Ascending aorta (tissue), 2 donors: ENCODE measurements around the gene KCNK1. TPM values are rescaled to one million over a fixed set of nuclear protein-coding genes. Genes with fewer than 3 reads are reported as not detected.

ENCODE experiments used
- DNase-seq, 2 donors: peaks; one replicate each; pipeline ENCODE4 v3.0.0-alpha.2; 2019; ENCODE audit warnings: low spot score in 2 of 2
- H3K27ac ChIP-seq, 2 donors: fragments of 200-600 bp; sonication (generic); one replicate each; pipeline ENCODE4 v1.5.1; 2016 to 2017; ENCODE audit warnings: mild to moderate bottlenecking in 1 of 2
- H3K27me3 ChIP-seq: fragments of 200-600 bp; sonication (generic); one replicate; pipeline ENCODE4 v1.5.1; 2017
- H3K36me3 ChIP-seq, 2 donors: fragments of 200-600 bp; sonication (generic); one replicate each; pipeline ENCODE4 v1.5.1; 2016
- H3K4me1 ChIP-seq, 2 donors: fragments of 200-600 bp; sonication (generic); one replicate each; pipeline ENCODE4 v1.5.1; 2016 to 2017; ENCODE audit warnings: mild to moderate bottlenecking in 1 of 2
- H3K4me3 ChIP-seq, 2 donors: fragments of 200-600 bp; sonication (generic); one replicate each; pipeline ENCODE4 v1.5.1; 2016 to 2017; ENCODE audit warnings: mild to moderate bottlenecking in 1 of 2
- H3K9me3 ChIP-seq, 2 donors: fragments of 200-600 bp; sonication (generic); one replicate each; pipeline ENCODE4 v1.5.1; 2016
- intact Hi-C: fragments of 100-400 bp; cut with DNase I; formaldehyde crosslinking; loops from one replicate; pipeline ENCODE4 v1.15.1; 2023
- total RNA-seq: library from RNA; depleted of rRNA; stranded (reverse); fragments of >200 nt; gene quantifications from one replicate; pipeline ENCODE4 v1.1.0, GENCODE V29; 2016
- TF ChIP-seq, protein P1 (sequence below), 3 experiments: fragments of 200-600 bp in 2 of 3; fragments of 450-650 bp in 1 of 3; sonication (generic) in 2 of 3; IDR thresholded peaks; one replicate each; pipeline ENCODE4 v1.5.1; 2016 to 2019; ENCODE audit warnings: antibody characterized with exemption in 3 of 3, mild to moderate bottlenecking in 1 of 3, moderate library complexity in 1 of 3

The KCNK1 gene
- total RNA-seq, 1 donor from 2014 or later, result 1.4 TPM

DNA sequence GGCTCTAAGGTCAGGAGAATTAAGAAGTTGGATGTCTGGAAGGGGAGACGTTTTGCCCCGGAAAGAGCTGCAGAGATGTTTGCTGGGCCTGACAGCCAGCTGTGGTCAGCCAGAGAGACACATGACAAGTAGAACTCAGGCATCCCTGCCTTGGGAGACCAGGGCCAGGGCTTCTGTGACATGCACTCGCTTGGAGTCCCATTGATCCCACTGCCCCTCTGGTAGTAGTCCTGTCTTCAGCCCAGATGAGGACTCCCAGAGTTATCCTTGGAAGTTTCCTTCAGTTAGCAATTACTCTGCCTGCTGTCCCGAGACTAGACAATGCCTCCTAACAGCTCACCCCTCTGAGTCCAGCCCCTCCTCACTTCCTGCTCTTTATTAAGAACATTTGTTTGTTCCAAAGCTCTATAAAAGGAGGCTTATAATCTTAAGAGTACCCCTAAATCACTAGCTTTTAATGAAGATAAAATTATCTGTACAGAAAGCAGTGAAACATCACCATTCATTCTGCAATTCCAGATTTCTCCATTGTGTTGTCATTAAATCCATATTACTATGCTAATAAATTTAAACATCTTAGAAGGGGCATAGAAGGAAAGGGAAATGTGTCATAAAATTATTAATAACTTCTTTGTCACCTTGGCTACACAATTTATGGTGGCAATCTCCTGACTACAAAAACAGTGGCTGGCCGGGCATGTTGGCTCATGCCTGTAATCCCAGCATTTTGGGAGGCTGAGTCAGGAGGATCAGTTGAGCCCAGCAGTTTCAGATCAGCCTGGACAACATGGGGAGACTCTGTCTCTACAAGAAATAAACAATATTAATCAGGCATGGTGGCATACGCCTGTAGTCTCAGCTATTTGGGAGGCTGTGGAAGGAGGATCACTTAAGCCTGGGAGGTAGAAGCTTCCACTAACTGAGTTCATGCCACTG is 94.2 kb downstream of the KCNK1 start:
- Histone ChIP-seq H3K9me3 (no peaks in the 10 kb centered on the region), H3K4me3 (no peak overlapping the region), H3K36me3 (no peaks in the 10 kb centered on the region), H3K27me3 (no peaks in the 10 kb centered on the region), H3K4me1 (peaks cover 5 to 8% of the 10 kb centered on the region in 2 donors), H3K27ac (peak overlapping the region in 1 of 2 donors; percentile 34)
- TF ChIP-seq, protein P1, sequence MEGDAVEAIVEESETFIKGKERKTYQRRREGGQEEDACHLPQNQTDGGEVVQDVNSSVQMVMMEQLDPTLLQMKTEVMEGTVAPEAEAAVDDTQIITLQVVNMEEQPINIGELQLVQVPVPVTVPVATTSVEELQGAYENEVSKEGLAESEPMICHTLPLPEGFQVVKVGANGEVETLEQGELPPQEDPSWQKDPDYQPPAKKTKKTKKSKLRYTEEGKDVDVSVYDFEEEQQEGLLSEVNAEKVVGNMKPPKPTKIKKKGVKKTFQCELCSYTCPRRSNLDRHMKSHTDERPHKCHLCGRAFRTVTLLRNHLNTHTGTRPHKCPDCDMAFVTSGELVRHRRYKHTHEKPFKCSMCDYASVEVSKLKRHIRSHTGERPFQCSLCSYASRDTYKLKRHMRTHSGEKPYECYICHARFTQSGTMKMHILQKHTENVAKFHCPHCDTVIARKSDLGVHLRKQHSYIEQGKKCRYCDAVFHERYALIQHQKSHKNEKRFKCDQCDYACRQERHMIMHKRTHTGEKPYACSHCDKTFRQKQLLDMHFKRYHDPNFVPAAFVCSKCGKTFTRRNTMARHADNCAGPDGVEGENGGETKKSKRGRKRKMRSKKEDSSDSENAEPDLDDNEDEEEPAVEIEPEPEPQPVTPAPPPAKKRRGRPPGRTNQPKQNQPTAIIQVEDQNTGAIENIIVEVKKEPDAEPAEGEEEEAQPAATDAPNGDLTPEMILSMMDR (IDR thresholded peaks at IDR 0.05), result no peak
- no peak for DNase-seq
- intact Hi-C loops, result loop anchor here (5.0 to 10.0 kb wide), 2 partner anchors 41 to 93 kb away; partner anchors contain the start of gene KCNK1

DNA sequence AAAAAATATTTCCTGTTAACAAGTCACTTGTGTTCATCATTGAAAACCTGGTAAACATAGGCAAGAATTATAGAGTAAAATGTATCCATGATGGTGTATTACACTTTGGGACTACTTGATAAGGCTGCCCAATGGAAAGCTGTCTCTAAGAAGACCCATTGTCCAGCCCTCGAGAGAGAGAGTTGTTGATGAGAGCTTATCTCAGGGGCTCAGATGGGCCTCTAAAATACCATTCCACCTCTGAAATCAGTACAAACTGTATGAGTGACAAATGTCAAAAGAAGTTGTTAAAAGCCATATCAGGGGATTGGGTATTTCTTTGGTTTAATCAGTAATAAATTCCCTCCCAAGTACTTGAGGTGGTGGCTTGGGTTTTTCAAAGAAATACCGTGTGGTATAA is 96.1 kb downstream of the KCNK1 start:
- no peak for DNase-seq

DNA sequence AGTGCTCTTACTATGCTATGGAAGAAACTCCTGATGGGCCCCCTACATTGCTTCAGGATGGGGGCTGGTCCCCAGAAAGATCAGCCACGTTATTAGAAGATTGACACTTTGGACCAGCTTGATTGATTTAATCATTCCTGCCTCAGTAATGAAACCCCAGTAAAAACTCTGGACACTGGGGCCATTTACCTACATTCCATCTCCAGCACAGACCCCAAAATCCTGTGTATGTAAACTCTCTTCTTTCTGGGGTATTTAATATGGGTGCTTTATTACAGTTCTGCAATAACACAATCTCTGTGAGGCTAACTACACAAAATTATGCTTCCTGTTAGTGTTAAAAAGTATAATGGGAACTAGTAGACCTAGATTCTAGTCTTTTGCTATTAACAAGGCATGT is 96.6 kb downstream of the KCNK1 start:
- Histone ChIP-seq H3K27ac (no peak overlapping the region), H3K4me3 (no peak overlapping the region), H3K36me3 (no peaks in the 10 kb centered on the region), H3K27me3 (no peaks in the 10 kb centered on the region), H3K9me3 (no peaks in the 10 kb centered on the region), H3K4me1 (peaks cover 5 to 8% of the 10 kb centered on the region in 2 donors)
- TF ChIP-seq, protein P1 (IDR thresholded peaks at IDR 0.05), result no peak
- DNase-seq, result no peak
- intact Hi-C loops, result no loop called here

More for the DNA sequence above, 96.1 kb downstream of the KCNK1 start:
- Histone ChIP-seq H3K36me3 (no peaks in the 10 kb centered on the region), H3K9me3 (no peaks in the 10 kb centered on the region), H3K4me1 (peaks cover 5 to 8% of the 10 kb centered on the region in 2 donors), H3K27me3 (no peaks in the 10 kb centered on the region), H3K27ac (no peak overlapping the region), H3K4me3 (no peak overlapping the region)
- intact Hi-C loops, result no loop called here
- TF ChIP-seq, protein P1 (IDR thresholded peaks at IDR 0.05), result no peak

DNA sequence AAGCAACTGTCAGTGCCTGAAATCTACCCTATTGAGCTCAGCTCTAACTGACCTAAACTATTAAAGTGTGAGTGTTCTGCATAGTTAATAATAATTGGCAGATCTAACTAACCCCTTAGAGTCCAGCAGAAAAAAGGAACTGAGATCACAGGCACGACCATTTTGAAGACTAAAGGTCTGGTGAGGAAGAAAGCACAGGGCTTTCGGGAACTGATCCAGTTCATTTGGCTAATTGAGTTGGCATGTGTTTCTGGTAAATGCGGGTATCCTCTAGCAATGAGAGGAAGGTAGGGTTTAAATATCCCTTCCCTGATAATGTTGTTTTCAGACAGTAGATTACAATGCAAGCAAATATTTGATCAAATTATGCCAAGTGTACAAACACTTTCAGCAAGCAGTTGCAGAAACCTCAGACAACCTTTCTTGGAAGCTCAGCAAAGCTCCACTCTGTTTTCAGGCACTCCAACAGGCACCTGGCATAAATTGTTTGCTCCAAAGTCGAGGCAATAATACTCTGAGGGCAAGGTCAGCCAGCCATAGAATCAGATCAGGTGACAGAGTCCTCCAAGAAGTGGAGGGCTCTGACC is 100.8 kb downstream of the KCNK1 start:
- Histone ChIP-seq H3K36me3 (no peaks in the 10 kb centered on the region), H3K27ac (no peak overlapping the region), H3K4me3 (no peak overlapping the region), H3K4me1 (no peaks in the 10 kb centered on the region), H3K27me3 (no peaks in the 10 kb centered on the region), H3K9me3 (no peaks in the 10 kb centered on the region)
- no peak for DNase-seq
- intact Hi-C loops, result no loop called here
- TF ChIP-seq, protein P1 (IDR thresholded peaks at IDR 0.05), result no peak

DNA sequence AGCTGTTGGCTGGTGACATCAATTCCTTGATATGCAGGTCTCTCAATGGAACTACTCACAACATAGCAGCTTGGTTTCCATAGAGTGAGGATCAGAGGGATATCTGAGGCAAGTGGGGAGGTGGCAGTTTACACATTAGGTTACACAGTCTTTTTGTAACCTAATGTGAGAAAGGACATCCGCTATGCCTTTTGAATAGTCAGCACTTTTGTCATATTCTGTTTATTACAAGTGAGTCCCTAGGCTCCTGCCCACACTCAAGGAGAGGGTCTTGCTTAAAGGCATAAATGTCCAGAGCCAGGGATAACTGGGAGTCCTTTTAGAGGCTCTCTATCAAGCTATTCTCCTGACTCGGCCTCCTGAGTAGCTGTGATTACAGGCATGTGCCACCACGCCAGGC is 104.2 kb downstream of the KCNK1 start:
- DNase-seq, result no peak
- no peaks in the 10 kb centered on the region for H3K27me3 ChIP-seq
- H3K4me3 ChIP-seq, result no peak overlapping the region
- H3K4me1 ChIP-seq, result no peaks in the 10 kb centered on the region
- H3K9me3 ChIP-seq, result no peaks in the 10 kb centered on the region
- no peak overlapping the region for H3K27ac ChIP-seq
- H3K36me3 ChIP-seq, result no peaks in the 10 kb centered on the region
- TF ChIP-seq, protein P1 (IDR thresholded peaks at IDR 0.05), result no peak
- intact Hi-C loops, result no loop called here
